ENCODE data around the gene HLF.

HLF gene

GRCh38 chr17:55289106-55289446, 24.3 kb downstream of the HLF start:
- TF ChIP-seq, protein P1, sequence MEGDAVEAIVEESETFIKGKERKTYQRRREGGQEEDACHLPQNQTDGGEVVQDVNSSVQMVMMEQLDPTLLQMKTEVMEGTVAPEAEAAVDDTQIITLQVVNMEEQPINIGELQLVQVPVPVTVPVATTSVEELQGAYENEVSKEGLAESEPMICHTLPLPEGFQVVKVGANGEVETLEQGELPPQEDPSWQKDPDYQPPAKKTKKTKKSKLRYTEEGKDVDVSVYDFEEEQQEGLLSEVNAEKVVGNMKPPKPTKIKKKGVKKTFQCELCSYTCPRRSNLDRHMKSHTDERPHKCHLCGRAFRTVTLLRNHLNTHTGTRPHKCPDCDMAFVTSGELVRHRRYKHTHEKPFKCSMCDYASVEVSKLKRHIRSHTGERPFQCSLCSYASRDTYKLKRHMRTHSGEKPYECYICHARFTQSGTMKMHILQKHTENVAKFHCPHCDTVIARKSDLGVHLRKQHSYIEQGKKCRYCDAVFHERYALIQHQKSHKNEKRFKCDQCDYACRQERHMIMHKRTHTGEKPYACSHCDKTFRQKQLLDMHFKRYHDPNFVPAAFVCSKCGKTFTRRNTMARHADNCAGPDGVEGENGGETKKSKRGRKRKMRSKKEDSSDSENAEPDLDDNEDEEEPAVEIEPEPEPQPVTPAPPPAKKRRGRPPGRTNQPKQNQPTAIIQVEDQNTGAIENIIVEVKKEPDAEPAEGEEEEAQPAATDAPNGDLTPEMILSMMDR (IDR thresholded peaks at IDR 0.05; ENCODE audit: low read depth, low read length) = no peak
- H3K4me3 ChIP-seq (replicated peaks in 1 of 2; ENCODE audit: low read depth in 2 of 2, low read length in 2 of 2) = no peak overlapping the region
- no peak for DNase-seq (ENCODE audit: low read depth in 2 of 2)

DNA sequence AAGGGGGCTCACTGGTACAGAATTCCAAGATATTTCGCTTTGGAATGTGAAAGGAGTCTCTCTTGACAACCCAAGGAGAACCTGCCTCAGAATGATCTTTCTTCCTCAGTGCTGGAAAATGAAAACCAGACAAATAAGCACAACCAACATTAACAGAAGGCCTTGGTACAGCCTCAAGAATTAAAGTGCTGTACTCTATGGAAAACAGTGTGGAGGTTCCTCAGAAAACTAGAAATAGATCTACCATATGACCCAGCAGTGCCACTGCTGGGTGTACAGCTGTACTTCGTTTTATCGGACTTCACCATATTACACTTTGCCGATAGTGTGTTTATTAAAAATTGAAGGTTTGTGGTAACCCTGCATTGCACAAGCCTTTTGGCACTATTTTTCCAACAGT, 25.2 kb downstream of the HLF start:
- TF ChIP-seq, protein P1 (IDR thresholded peaks at IDR 0.05; ENCODE audit: low read depth, low read length) = no peak
- no peak for DNase-seq (ENCODE audit: low read depth in 2 of 2)

DNA sequence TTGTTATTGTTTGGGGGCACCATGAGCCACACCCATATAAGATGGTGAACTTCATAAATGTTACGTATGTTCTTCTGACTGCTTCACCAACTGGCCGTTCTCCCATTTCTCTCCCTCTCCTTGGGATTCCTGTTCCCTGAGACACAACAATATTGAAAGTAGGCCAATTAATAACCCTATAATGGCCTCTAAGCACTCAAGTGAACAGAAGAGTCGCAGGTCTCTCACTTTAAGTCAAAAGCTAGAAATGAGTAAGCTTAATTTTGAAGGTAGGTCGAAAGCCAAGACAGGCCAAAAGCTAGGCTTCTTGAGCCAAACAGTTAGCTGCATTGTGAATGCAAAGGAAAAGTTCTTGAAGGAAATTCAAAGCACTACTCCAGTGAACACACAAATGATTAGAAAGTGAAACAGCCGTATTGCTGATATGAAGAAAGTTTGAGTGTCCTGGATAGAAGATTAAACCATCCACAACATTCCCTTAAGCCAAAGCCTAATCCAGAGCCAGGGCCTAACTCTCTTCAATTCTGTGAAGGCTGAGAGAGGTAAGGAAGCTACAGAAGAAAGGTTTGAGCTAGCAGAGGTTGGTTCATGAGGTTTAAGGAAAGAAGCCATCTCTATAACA, 25.8 kb downstream of the HLF start:
- DNase-seq (ENCODE audit: low read depth in 2 of 2) = no peak
- TF ChIP-seq, protein P1 (IDR thresholded peaks at IDR 0.05; ENCODE audit: low read depth, low read length) = no peak
- no peak overlapping the region for H3K4me3 ChIP-seq (replicated peaks in 1 of 2; ENCODE audit: low read depth in 2 of 2, low read length in 2 of 2)

More for the DNA sequence above, 25.2 kb downstream of the HLF start:
- no peak overlapping the region for H3K4me3 ChIP-seq (replicated peaks in 1 of 2; ENCODE audit: low read depth in 2 of 2, low read length in 2 of 2)

GRCh38 chr17:55291114-55291507, 26.4 kb downstream of the HLF start:
- no peak for DNase-seq (ENCODE audit: low read depth in 2 of 2)
- H3K4me3 ChIP-seq (replicated peaks in 1 of 2; ENCODE audit: low read depth in 2 of 2, low read length in 2 of 2) = no peak overlapping the region
- TF ChIP-seq, protein P1 (IDR thresholded peaks at IDR 0.05; ENCODE audit: low read depth, low read length) = no peak

DNA sequence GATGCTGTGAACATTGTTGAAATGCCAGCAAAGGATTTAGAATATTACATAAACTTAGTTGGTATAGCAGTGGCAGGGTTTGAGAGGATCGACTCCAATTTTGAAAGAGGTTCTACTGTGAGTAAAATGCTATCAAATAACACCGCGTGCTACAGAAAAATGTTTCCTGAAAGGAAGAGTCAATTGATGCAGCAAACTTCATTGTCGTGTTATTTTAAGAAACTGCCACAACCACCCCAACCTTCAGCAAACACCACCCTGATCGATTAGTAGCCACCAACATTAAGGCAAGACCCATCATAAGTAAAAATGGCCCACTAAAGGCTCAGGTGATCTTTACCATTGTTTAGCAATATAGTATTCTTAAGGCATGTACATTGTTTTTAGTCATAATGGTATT, 27.3 kb downstream of the HLF start:
- DNase-seq (ENCODE audit: low read depth in 2 of 2) = no peak
- no peak overlapping the region for H3K4me3 ChIP-seq (replicated peaks in 1 of 2; ENCODE audit: low read depth in 2 of 2, low read length in 2 of 2)
- TF ChIP-seq, protein P1 (IDR thresholded peaks at IDR 0.05; ENCODE audit: low read depth, low read length) = no peak

- no peak for DNase-seq (ENCODE audit: low read depth in 2 of 2)
- no peak overlapping the region for H3K4me3 ChIP-seq (replicated peaks in 1 of 2; ENCODE audit: low read depth in 2 of 2, low read length in 2 of 2)
- TF ChIP-seq, protein P1 (IDR thresholded peaks at IDR 0.05; ENCODE audit: low read depth, low read length) = no peak
These were observed 29.4 kb downstream of the HLF start for GRCh38 chr17:55294042-55294751.
